ENCODE data around the gene CPNE5. TPM values are rescaled to one million over a fixed set of nuclear protein-coding genes. Genes with fewer than 3 reads are reported as not detected.

Gene CPNE5
- total and polyA plus RNA-seq, 3 donors from 2014 or later: 44.2 to 137 (median 97.8) TPM

GRCh38 chr6:36769676-36770499, 69.4 kb downstream of the CPNE5 start:
- intact Hi-C loops (cut with DNase I; ENCODE audit: low total_unique reads): loop anchor here (5.0 kb wide), 2 partner anchors 77 to 207 kb away; no protein-coding TSS in a partner anchor
- Histone ChIP-seq H3K27me3 (no peaks in the 10 kb centered on the region), H3K4me3 (no peak overlapping the region), H3K9me3 (no peaks in the 10 kb centered on the region), H3K4me1 (peaks cover 12% of the 10 kb centered on the region), H3K36me3 (ENCODE audit: low read depth, missing control alignments) (no peaks in the 10 kb centered on the region), H3K27ac (no peak overlapping the region)
- no peak for DNase-seq
- 67 to 81% methylated on average over 18 of the region's 18 CpGs for WGBS, 2 donors
- TF ChIP-seq CTCF (IDR thresholded peaks at IDR 0.05): no peak
- TF ChIP-seq POLR2A (IDR thresholded peaks at IDR 0.05): no peak

- intact Hi-C loops (cut with DNase I; ENCODE audit: low total_unique reads): loop anchor here (5.0 kb wide), 2 partner anchors 78 to 208 kb away; no protein-coding TSS in a partner anchor
- 39 to 58% methylated on average over 3 to 7 of the region's 7 CpGs for WGBS, 2 donors
- Histone ChIP-seq H3K9me3 (no peaks in the 10 kb centered on the region), H3K36me3 (ENCODE audit: low read depth, missing control alignments) (no peaks in the 10 kb centered on the region), H3K4me3 (no peak overlapping the region), H3K27me3 (no peaks in the 10 kb centered on the region), H3K27ac (no peak overlapping the region), H3K4me1 (peaks cover 12% of the 10 kb centered on the region)
- no peak for TF ChIP-seq POLR2A (IDR thresholded peaks at IDR 0.05)
- TF ChIP-seq CTCF (IDR thresholded peaks at IDR 0.05): no peak
- DNase-seq: no peak
These were observed 70.0 kb downstream of the CPNE5 start for GRCh38 chr6:36769183-36769675.

- H3K27ac ChIP-seq: no peak overlapping the region
- no peaks in the 10 kb centered on the region for H3K27me3 ChIP-seq
- WGBS, 2 donors: 85 to 88% methylated on average over 10 of the region's 10 CpGs
- H3K36me3 ChIP-seq (ENCODE audit: low read depth, missing control alignments): no peaks in the 10 kb centered on the region
- H3K9me3 ChIP-seq: no peaks in the 10 kb centered on the region
- TF ChIP-seq POLR2A (IDR thresholded peaks at IDR 0.05): no peak
- no peak for TF ChIP-seq CTCF (IDR thresholded peaks at IDR 0.05)
- H3K4me1 ChIP-seq: peaks cover 12% of the 10 kb centered on the region
- DNase-seq: no peak
- no peak overlapping the region for H3K4me3 ChIP-seq
- intact Hi-C loops (cut with DNase I; ENCODE audit: low total_unique reads): loop anchor here (5.0 kb wide), 2 partner anchors 81 to 211 kb away; no protein-coding TSS in a partner anchor
These were observed 72.8 kb downstream of the CPNE5 start for GRCh38 chr6:36766399-36766945.

GRCh38 chr6:36765594-36766398, 73.4 kb downstream of the CPNE5 start:
- WGBS, 2 donors: 40 to 45% methylated on average over 7 to 17 of the region's 17 CpGs
- no peak overlapping the region for H3K27ac ChIP-seq
- H3K27me3 ChIP-seq: no peaks in the 10 kb centered on the region
- H3K4me1 ChIP-seq: peaks cover 12% of the 10 kb centered on the region
- intact Hi-C loops (cut with DNase I; ENCODE audit: low total_unique reads): loop anchor here (5.0 kb wide), 2 partner anchors 82 to 212 kb away; no protein-coding TSS in a partner anchor
- TF ChIP-seq CTCF (IDR thresholded peaks at IDR 0.05) (peak; percentile 75 to 92 (median 80)), POLR2A (IDR thresholded peaks at IDR 0.05) (no peak)
- no peaks in the 10 kb centered on the region for H3K36me3 ChIP-seq (ENCODE audit: low read depth, missing control alignments)
- no peaks in the 10 kb centered on the region for H3K9me3 ChIP-seq
- DNase-seq: peak; percentile 87
- no peak overlapping the region for H3K4me3 ChIP-seq
